ENCODE measurements around the gene LZTS2.

The LZTS2 gene

DNA sequence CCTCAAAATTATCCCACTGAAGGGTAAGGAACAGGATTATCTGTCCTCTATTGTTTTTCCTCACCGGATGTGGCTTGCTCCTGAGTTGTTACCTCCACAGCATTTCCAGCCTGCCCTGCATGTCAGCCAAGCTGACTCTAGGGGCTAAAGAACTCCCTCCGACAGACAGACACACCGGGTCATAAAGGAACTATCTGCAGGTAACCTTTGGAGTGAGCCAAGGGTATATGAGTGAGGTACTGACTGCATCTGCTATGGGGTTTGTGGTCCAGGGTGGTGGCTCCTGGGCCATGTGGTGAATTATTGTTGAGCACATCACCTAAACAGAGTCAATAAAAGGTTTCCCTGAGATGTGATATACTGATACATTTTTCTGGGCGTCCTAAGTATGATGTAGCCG is 55.3 kb downstream of the LZTS2 start:
- no peak for DNase-seq (ENCODE audit: low read depth)

DNA sequence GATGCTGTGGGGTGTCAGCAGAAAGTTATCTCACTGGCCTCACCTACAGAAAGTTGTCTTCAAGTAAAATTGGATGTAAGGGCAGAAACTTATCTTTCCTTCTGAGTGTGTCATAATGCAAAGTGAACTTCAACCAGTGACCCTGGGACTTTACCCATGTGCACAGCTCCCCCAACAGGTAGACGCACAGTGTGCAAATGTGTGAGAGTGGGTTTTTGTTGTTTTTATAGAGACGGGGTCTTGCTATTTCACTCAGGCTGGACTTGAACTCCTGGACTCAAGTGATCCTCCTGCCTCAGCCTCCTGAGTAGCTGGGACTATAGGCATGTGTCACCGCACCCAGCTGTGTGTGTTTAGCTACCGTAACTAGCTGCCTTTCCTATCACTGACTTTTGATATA is 55.8 kb downstream of the LZTS2 start:
- DNase-seq (ENCODE audit: low read depth), result no peak

DNA sequence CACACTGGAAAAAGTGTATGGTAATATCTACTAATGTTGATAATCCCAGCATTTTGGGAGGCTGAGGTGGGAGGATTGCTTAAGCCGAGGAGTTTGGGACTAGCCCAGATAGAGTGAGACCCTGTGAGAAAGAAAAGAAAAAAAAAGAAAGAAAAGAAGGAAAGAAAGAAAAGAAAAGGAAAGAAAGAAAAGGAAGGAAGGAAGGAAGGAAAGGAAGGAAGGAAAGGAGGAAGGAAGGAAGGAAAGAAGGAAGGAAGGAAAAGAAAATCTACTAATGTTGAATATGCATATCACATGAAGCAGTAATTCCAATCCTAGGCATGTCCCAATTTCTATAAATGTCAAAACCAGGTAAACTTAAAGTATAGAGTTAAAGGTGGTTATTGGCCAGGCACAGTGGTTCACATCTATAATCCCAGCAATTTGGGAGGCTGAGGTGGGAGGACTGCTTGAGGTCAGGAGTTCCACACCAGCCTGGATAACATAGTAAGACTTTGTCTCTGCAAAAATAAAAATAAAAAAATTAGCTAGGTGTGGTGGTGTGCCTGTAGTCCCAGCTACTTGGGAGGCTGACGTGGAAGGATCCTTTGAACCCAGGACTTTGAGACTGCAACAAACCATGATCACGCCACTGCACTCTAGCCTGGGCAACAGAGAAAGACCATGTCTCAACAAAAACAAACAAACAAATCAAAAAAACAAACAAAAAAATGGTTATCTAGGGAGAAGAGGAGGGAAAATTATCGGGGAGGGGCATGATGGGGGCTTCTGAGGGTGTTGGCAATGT is 57.0 kb downstream of the LZTS2 start:
- DNase-seq (ENCODE audit: low read depth), result no peak

Measured in ELR (cell line).